Endodermal cell (in vitro differentiated cells): ENCODE results near the gene ODC1. TPM values are rescaled to one million over a fixed set of nuclear protein-coding genes. Genes with fewer than 3 reads are reported as not detected.

ENCODE experiments used
- DNase-seq: peaks from one replicate; pipeline ENCODE4 v3.0.0-alpha.2; 2017
- H3K27ac ChIP-seq: 2 replicates; pipeline ENCODE4 v1.5.1; 2013; ENCODE audit warnings: mild to moderate bottlenecking, low read depth, low read length, moderate library complexity
- H3K27me3 ChIP-seq: 2 replicates; pipeline ENCODE4 v1.6.1; 2013; ENCODE audit warnings: mild to moderate bottlenecking, low read length, moderate library complexity; ENCODE audit not compliant: insufficient read depth, control insufficient read depth, poor library complexity, severe bottlenecking
- H3K36me3 ChIP-seq: 2 replicates; pipeline ENCODE4 v1.7.0; 2013; ENCODE audit warnings: mild to moderate bottlenecking, low read length, moderate library complexity; ENCODE audit not compliant: control insufficient read depth, insufficient read depth
- H3K4me1 ChIP-seq: one replicate; pipeline ENCODE4 v1.7.0; 2013; ENCODE audit warnings: low read length; ENCODE audit not compliant: control insufficient read depth, insufficient read depth
- H3K4me3 ChIP-seq: 2 replicates; pipeline ENCODE4 v1.5.1; 2013; ENCODE audit warnings: mild to moderate bottlenecking, low read length, moderate library complexity
- H3K9ac ChIP-seq: 2 replicates; pipeline ENCODE4 v1.6.1; 2013; ENCODE audit warnings: mild to moderate bottlenecking, low read length, moderate library complexity; ENCODE audit not compliant: poor library complexity, severe bottlenecking; ENCODE audit errors: extremely low read depth
- H3K9me3 ChIP-seq: 2 replicates; pipeline ENCODE4 v1.6.1; 2013; ENCODE audit warnings: mild to moderate bottlenecking, low read length, moderate library complexity; ENCODE audit not compliant: control insufficient read depth
- H3K27ac Mint-ChIP-seq: 2 replicates; pipeline ENCODE4 v1.8.0; 2020; ENCODE audit warnings: mixed read lengths
- H3K27me3 Mint-ChIP-seq: 2 replicates; pipeline ENCODE4 v1.8.0; 2021; ENCODE audit warnings: mild to moderate bottlenecking, mixed read lengths; ENCODE audit not compliant: insufficient read depth
- H3K36me3 Mint-ChIP-seq: 2 replicates; pipeline ENCODE4 v1.8.0; 2020; ENCODE audit warnings: low read depth, mixed read lengths
- H3K4me1 Mint-ChIP-seq: 2 replicates; pipeline ENCODE4 v1.8.0; 2020; ENCODE audit warnings: mixed read lengths
- H3K4me3 Mint-ChIP-seq: 2 replicates; pipeline ENCODE4 v1.8.0; 2020; ENCODE audit warnings: mild to moderate bottlenecking, moderate library complexity, mixed read lengths
- H3K9me3 Mint-ChIP-seq: 2 replicates; pipeline ENCODE4 v1.8.0; 2020; ENCODE audit warnings: mild to moderate bottlenecking, mixed read lengths
- WGBS, 2 experiments: methylation state at CpG; one replicate each; pipeline versions ENCODE4 v1.1.5 to v1.1.7; 2013; ENCODE audit warnings: missing lambda C conversion rate in 2 of 2, mixed read lengths in 1 of 2; ENCODE audit not compliant: insufficient coverage in 1 of 2, insufficient read length in 1 of 2; 5-methylcytosine and 5-hydroxymethylcytosine counted together
- total RNA-seq, 2 donors: library from RNA; stranded (reverse); fragmentation: NEBNext Ultra II Directional in 1 of 2; extraction: Animal tissue kit (Norgen Biotek cat#: 25700) in 1 of 2; gene quantifications; 2 replicates in 1 of 2; 3 replicates in 1 of 2; pipeline ENCODE4 v1.2.1, GENCODE V29; 2021
- TF ChIP-seq, protein P1 (sequence below): fragments of 200-600 bp; sonication (generic); conservative IDR thresholded peaks from 2 replicates; pipeline ENCODE4 v1.5.0; 2021; ENCODE audit warnings: antibody characterized with exemption, mild to moderate bottlenecking

Gene ODC1
- total RNA-seq, 2 donors from 2014 or later, result 108 to 152 TPM

DNA sequence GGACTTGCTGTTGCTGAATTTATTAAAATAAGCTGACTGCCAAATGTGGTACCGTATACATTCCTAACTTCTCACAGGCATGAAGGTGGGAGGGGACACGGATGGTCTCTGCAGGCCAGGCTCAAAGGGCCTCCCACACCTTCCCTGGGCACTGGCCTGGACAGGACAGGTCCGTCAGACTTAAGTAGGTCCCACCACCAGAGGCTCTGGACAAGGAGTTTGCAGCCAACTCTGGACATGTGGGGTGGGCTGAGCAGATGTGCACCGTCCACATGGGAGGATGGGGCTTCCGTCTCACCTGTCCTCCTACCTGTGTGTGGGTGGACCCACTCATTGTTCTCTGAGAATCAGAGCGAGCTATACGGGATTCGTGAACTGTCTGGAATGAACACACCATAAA, 8.2 kb downstream of the ODC1 start:
- WGBS, 2 experiments, result 92 to 96% methylated on average over 3 to 8 of the region's 8 CpGs
- Mint-ChIP-seq H3K27ac (no peak overlapping the region), H3K27me3 (no peaks in the 10 kb centered on the region), H3K4me1 (no peaks in the 10 kb centered on the region), H3K36me3 (peaks cover 47% of the 10 kb centered on the region), H3K9me3 (no peaks in the 10 kb centered on the region), H3K4me3 (no peak overlapping the region)
- Histone ChIP-seq H3K27ac (no peak overlapping the region), H3K27me3 (no peaks in the 10 kb centered on the region), H3K9ac (no peak overlapping the region), H3K9me3 (no peaks in the 10 kb centered on the region), H3K4me3 (no peak overlapping the region), H3K36me3 (peaks cover 66% of the 10 kb centered on the region), H3K4me1 (no peaks in the 10 kb centered on the region)
- DNase-seq, result peak; percentile 42
- TF ChIP-seq, protein P1, sequence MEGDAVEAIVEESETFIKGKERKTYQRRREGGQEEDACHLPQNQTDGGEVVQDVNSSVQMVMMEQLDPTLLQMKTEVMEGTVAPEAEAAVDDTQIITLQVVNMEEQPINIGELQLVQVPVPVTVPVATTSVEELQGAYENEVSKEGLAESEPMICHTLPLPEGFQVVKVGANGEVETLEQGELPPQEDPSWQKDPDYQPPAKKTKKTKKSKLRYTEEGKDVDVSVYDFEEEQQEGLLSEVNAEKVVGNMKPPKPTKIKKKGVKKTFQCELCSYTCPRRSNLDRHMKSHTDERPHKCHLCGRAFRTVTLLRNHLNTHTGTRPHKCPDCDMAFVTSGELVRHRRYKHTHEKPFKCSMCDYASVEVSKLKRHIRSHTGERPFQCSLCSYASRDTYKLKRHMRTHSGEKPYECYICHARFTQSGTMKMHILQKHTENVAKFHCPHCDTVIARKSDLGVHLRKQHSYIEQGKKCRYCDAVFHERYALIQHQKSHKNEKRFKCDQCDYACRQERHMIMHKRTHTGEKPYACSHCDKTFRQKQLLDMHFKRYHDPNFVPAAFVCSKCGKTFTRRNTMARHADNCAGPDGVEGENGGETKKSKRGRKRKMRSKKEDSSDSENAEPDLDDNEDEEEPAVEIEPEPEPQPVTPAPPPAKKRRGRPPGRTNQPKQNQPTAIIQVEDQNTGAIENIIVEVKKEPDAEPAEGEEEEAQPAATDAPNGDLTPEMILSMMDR, result no peak

- Mint-ChIP-seq H3K9me3 (no peaks in the 10 kb centered on the region), H3K36me3 (peaks cover 41% of the 10 kb centered on the region), H3K4me1 (no peaks in the 10 kb centered on the region), H3K27me3 (no peaks in the 10 kb centered on the region), H3K27ac (no peak overlapping the region), H3K4me3 (no peak overlapping the region)
- Histone ChIP-seq H3K9ac (no peak overlapping the region), H3K36me3 (peaks cover 60% of the 10 kb centered on the region), H3K4me1 (no peaks in the 10 kb centered on the region), H3K27me3 (no peaks in the 10 kb centered on the region), H3K4me3 (no peak overlapping the region), H3K9me3 (no peaks in the 10 kb centered on the region), H3K27ac (peak overlapping the region; percentile 28)
- TF ChIP-seq, protein P1, result no peak
- DNase-seq, result peak; percentile 43
- WGBS, 2 experiments, result 94 to 95% methylated on average over 6 to 11 of the region's 11 CpGs
Observed at GRCh38 chr2:10439185-10439879, 8.8 kb downstream of the ODC1 start.

DNA sequence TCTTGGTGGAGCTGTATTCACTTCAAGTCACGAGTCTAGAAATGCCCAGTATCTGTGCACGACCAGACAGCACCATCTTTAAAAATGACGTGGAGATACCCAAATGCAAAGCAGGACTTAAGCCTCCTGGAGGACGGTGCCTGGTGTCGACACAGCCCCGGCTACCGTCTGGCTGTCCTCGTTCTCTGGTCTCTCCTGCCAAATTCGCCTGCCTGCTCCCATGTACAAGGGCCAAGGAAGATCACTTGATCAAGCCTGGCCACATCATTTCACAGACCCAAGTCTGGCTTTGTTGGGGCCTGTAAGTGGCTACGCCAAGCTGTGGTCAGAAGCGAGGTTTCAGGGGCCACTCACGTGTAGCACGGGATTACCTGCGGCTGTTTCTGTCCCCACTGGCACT, 9.4 kb downstream of the ODC1 start:
- Mint-ChIP-seq H3K36me3 (peaks cover 36% of the 10 kb centered on the region), H3K9me3 (no peaks in the 10 kb centered on the region), H3K4me3 (no peak overlapping the region), H3K27me3 (no peaks in the 10 kb centered on the region), H3K4me1 (no peaks in the 10 kb centered on the region), H3K27ac (no peak overlapping the region)
- no peaks in the 10 kb centered on the region for H3K4me1 ChIP-seq
- no peaks in the 10 kb centered on the region for H3K9me3 ChIP-seq
- TF ChIP-seq, protein P1, result no peak
- H3K36me3 ChIP-seq, result peaks cover 53% of the 10 kb centered on the region
- H3K4me3 ChIP-seq, result no peak overlapping the region
- H3K9ac ChIP-seq, result no peak overlapping the region
- no peaks in the 10 kb centered on the region for H3K27me3 ChIP-seq
- peak overlapping the region; percentile 28 for H3K27ac ChIP-seq
- DNase-seq, result peak; percentile 32
- 92 to 95% methylated on average over 14 of the region's 14 CpGs for WGBS, 2 experiments
